ENCODE measurements around the gene FBXL22.
"Not testable (repeated sequence)": the region's sequence is repeated elsewhere in the genome, so short reads cannot be mapped to it uniquely, and the experiment has no call there.

The FBXL22 gene

GRCh38 chr15:63609448-63609847 is 12.3 kb downstream of the FBXL22 start:
- H3K4me3 ChIP-seq (ENCODE audit: low read length) = no peak overlapping the region
- DNase-seq (ENCODE audit: low read depth, low spot score) = no peak

- H3K4me3 ChIP-seq (ENCODE audit: low read length) = no peak overlapping the region
- DNase-seq (ENCODE audit: low read depth, low spot score) = peak; percentile 88
These were observed 13.1 kb downstream of the FBXL22 start for GRCh38 chr15:63610209-63610841.

- no peak overlapping the region for H3K4me3 ChIP-seq (ENCODE audit: low read length)
- DNase-seq (ENCODE audit: low read depth, low spot score) = peak; percentile 34
These were observed 14.0 kb downstream of the FBXL22 start for GRCh38 chr15:63611177-63611576.

DNA sequence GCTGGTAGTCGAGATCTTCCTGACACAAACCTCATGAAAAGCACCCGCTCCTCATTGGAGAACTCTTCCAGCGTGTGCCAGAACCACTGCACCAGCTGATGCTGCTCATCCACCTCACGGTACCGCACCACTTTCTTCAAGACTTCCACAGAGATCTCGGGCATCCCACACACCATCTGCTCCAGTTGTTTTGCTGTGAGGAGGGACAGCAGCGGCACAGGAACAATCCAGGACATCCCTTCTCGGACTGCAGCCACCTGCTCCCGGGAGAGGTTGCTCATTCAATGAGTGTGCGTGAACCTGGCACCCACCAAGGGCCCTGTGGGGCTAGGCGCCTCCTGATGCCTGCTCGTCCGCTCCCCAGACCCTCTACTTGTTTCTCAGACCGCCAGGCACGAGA is 15.1 kb downstream of the FBXL22 start:
- no peak overlapping the region for H3K4me3 ChIP-seq (ENCODE audit: low read length)

DNA sequence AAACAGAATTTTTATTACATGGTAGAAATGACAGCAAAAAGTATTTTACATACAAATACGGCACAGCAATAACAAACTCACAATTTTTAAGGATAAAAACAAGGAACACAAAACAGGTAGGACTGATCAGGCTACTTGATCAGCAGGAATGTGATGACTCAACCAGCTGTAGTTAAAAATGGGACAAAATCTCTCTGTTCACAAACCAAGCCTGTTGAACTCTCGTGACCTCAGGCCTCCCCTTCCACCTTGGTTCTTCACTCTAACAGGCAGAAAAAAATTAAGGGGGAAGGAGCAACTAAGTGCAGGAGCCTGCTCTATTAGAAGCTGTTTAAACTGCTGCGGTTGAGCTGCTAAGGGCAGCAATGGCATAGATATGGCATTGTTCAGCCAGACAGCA is 18.7 kb downstream of the FBXL22 start:
- H3K4me3 ChIP-seq (ENCODE audit: low read length) = no peak overlapping the region
- no peak for DNase-seq (ENCODE audit: low read depth, low spot score)

More for the DNA sequence above, 15.1 kb downstream of the FBXL22 start:
- DNase-seq (ENCODE audit: low read depth, low spot score) = no peak

- H3K4me3 ChIP-seq (ENCODE audit: low read length); DNase-seq (ENCODE audit: low read depth, low spot score): not testable (repeated sequence)
These were observed 20.0 kb downstream of the FBXL22 start for GRCh38 chr15:63617147-63617546.

DNA sequence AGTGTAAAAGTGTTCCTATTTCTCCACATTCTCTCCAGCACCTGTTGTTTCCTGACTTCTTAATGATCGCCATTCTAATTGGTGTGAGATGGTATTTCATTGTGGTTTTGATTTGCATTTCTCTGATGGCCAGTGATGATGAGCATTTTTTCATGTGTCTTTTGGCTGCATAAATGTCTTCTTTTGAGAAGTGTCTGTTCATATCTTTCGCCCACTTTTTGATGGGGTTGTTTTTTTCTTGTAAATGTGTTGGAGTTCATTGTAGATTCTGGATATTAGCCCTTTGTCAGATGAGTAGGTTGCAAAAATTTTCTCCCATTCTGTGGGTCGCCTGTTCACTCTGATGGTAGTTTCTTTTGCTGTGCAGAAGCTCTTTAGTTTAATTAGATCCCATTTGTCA is 20.4 kb downstream of the FBXL22 start:
- not testable (repeated sequence) for DNase-seq (ENCODE audit: low read depth, low spot score); H3K4me3 ChIP-seq (ENCODE audit: low read length)

DNA sequence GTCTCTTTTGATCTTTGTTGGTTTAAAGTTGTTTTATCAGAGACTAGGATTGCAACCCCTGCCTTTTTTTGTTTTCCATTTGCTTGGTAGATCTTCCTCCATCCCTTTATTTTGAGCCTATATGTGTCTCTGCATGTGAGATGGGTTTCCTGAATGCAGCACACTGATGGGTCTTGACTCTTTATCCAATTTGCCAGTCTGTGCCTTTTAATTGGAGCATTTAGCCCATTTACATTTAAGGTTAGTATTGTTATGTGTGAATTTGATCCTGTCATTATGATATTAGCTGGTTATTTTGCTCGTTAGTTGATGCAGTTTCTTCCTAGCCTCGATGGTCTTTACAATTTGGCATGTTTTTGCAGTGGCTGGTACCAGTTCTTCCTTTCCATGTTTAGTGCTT is 23.6 kb downstream of the FBXL22 start:
- H3K4me3 ChIP-seq (ENCODE audit: low read length); DNase-seq (ENCODE audit: low read depth, low spot score): not testable (repeated sequence)

DNA sequence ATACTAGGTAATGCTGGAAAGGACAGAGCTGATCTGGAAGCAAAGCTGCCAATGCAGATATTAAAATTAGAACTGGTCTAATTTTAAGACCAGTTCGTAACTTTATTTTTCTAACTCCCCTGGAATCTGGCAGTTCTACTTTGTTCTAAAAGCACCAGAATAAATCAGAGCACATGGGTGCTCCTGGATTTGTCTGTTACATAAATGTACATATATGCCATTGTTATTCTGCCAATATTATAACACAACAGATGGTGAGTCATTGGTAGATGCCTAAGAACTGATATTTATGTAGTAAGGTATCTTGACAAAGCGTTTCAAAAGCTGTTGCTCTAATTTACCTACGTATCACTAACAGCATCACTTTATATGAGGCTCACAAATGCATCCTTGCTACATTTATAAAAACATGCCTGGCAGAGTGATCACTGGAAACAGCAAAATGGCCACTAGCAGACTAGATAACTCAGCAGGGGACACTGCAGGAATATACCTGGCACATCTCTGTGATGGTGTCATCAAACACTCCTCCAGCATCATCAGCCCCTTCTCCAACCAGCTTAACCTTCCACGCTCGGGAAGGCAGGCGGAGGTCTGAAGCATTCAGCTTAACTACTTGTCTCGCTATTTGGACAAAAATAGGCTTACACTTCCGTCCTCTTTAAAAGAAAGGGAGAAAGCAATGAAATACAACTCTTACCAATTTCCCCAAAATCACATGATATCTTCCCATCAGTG is 26.2 kb downstream of the FBXL22 start:
- DNase-seq (ENCODE audit: low read depth, low spot score) = no peak
- H3K4me3 ChIP-seq (ENCODE audit: low read length) = no peak overlapping the region

DNA sequence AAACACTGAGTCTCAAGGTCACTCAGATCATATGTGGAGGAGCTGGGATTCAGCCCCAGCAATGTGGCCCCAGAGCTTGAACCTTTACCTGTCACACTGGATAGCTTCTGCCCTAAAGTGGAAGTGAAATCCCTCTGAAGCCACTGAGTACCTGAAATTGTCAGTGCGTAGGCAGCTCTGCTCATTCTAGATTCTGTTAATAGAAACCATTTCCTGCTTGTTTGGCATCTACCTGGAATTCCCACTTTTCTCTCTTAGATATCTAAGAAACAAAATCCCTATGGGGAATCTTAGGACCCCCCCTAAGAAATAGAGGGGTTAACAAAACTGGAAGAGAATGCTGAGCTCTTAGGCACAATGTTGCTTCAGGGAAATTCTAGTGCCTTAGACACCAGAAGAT is 29.8 kb downstream of the FBXL22 start:
- no peak overlapping the region for H3K4me3 ChIP-seq (ENCODE audit: low read length)
- no peak for DNase-seq (ENCODE audit: low read depth, low spot score)

DNA sequence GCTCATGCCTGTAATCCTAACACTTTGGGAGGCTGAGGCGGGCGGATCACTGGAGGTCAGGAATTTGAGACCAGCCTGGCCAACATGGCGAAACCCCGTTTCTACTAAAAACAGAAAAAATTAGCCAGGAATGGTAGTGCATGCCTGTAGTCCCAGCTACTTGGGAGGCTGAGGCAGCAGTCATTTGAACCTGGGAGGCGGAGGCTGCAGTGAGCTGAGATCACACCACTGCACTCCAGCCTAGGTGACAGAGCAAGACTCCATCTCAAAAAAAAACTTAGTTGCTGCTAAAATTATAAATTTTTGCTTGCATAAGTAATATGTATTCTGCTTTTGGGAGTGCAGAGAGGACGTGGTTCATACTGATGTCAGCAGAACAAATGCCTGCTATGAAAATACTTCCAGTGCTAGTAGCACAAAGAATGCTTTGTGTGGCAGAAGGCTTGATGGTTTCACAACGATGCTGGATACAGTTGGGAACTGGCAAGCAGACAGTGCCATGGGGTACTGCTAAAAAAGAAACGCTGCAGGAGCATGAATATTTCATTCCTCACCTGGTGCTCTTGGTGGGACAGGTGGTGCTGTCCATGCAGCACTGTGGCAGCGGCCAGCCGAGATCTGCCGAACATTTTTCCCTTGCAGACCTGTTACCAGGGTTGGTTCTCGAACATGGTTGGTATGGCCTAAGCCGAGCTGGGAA is 31.1 kb downstream of the FBXL22 start:
- H3K4me3 ChIP-seq (ENCODE audit: low read length) = no peak overlapping the region
- DNase-seq (ENCODE audit: low read depth, low spot score) = no peak

- H3K4me3 ChIP-seq (ENCODE audit: low read length) = no peak overlapping the region
- no peak for DNase-seq (ENCODE audit: low read depth, low spot score)
These were observed 33.0 kb downstream of the FBXL22 start for GRCh38 chr15:63630036-63630751.

DNA sequence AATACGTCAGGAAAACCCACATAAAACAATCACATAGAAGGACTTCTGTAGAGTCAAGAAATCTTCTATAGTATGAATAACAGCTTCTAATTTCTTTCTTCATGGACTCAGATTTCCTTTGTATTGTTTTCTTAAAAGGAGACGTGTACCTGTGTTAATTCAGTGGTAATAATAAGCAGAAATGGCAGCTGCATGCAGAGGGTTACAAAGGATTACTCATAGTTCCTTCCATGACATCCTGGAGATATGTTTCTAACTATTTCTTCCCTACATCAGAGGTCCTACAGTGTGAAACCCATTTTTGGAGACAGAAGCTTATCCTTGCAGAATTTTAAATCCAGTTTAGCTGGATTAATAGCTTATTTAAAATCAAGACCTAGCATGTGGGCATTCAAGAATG is 36.1 kb downstream of the FBXL22 start:
- no peak for DNase-seq (ENCODE audit: low read depth, low spot score)
- no peak overlapping the region for H3K4me3 ChIP-seq (ENCODE audit: low read length)

- DNase-seq (ENCODE audit: low read depth, low spot score) = no peak
- no peak overlapping the region for H3K4me3 ChIP-seq (ENCODE audit: low read length)
These were observed 37.0 kb downstream of the FBXL22 start for GRCh38 chr15:63634154-63634553.

DNA sequence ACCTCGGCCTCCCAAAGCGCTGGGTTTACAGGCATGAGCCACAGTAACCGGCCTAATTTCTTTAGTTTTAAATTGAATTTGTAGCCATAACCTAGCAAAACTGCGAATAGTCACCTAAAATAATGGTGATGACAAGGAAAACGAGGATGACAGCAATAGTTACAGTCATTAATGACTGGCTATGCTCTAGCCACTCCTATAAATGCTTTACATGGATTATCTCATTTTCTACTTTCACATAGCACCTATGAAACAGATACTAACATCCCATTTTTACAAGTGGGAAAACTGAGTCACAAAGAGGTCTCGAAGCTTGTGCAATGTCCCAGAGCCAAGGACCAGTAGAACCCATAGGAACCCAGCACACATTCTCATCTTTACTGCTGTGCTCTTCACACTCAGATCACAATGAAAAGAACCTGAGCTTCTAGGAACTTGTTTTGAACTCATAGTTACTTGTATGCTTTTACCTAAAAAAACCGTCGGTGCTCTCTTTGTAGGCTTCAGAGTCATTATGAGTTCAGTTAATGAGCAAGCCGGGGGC is 39.4 kb downstream of the FBXL22 start:
- H3K4me3 ChIP-seq (ENCODE audit: low read length) = no peak overlapping the region
- no peak for DNase-seq (ENCODE audit: low read depth, low spot score)

GRCh38 chr15:63638839-63639238 is 41.7 kb downstream of the FBXL22 start:
- no peak overlapping the region for H3K4me3 ChIP-seq (ENCODE audit: low read length)

DNA sequence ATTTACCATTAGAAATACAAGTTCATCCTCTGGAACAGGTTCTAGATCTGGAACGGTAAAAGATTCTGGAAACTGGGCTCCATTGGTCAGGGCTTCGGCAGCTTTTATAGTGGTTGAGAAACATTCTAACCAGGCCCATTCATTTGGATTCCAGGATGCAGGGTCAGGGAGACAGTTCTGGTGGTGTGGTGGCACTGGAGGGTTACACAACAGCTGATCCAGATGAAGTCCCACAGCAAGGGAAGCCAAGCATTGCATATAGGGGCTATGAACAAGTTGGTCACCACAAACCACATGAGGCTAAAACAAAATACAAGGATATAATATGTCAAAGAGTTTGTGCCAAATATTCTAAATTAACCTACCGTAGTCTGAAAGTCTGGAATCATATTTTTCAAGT is 43.0 kb downstream of the FBXL22 start:
- H3K4me3 ChIP-seq (ENCODE audit: low read length) = no peak overlapping the region
- no peak for DNase-seq (ENCODE audit: low read depth, low spot score)

More at GRCh38 chr15:63638839-63639238, 41.7 kb downstream of the FBXL22 start:
- no peak for DNase-seq (ENCODE audit: low read depth, low spot score)

Measured in Jurkat, Clone E6-1 (cell line).